SHP77 (cell line): ENCODE measurements around the gene EMX1.

Experiments used
- DNase-seq, 2 experiments: peaks; one replicate each; lab custom pipeline; 2025; lab: John Stamatoyannopoulos, UW

The EMX1 gene

DNA sequence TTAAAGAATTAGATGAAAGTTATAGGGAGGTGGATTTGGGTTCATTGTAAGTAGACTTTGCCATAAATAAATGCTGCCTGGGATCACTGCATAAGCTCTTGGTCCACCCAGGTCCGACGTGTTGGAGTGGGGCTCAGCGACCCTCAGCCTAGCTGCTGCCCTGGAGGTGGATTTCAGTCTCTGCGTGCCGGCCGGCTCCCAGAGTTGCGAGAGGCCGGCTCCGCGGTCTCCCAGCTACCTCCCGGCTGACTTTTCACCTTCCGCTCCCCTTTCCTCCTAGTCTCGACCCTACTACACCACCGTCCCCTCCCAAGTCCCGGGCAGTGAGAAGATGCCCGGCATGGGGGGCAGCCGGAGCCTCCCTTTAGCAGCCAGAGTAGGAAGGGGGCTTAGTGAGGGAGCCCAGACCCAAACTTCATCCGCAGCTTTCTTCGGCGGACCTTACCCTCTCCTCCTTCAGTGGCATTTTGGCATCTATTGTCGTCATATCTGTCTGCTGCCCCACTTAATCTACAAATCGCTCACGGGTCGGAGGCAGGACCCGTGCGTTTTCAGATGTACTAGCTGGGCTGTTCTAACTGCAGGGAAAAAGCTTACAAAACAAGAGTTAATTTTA lies 8.1 kb downstream of the EMX1 start:
- no peak for DNase-seq

DNA sequence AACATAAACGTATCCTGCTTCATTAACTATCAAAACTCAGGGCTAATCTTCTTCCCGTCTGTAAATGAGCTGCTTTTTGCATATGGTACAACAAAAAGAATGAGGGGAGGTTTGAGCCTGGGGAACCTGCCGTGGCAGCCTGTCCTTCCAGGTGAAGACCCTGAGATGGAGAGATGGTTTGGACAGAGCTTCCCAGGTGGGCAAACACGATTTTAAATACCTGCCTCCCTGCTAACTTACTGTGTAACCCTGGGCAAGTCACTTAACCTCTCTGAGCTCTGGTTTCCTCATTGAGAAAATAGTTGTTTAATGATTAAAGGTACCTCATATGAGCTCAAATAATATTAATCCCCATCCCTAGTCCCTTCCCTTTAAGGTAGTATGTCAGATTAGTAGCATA lies 9.0 kb downstream of the EMX1 start:
- no peak for DNase-seq

DNA sequence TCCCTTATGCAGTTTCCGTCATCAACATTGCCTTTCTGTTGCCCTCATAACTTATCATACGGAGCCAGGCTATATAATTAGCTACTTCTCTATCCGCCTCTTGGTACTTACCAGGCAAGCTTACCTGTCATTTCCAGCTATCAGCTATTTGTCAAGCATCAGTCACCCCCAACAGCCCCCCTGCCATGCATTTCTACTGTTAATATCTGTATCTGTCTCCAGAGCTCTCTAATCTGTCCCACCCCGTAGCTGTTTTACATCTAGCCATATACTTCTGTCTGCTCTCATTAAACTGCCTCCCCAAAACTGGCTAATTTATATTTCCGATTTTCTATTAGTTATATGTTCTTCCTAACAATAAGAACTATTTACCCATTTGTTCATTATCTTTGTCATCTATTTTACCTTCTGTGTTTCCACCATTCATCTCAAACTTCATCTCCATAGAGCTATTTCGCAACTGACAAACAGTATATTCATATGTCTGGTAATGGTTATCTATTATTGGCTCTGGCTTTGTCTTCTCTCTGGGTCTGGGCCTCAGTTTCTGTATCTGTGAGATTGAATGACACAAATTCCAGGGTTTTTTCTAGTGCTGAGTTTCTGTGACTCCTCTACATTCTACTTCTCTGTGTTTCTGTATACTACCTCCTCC lies 9.6 kb downstream of the EMX1 start:
- no peak for DNase-seq

DNA sequence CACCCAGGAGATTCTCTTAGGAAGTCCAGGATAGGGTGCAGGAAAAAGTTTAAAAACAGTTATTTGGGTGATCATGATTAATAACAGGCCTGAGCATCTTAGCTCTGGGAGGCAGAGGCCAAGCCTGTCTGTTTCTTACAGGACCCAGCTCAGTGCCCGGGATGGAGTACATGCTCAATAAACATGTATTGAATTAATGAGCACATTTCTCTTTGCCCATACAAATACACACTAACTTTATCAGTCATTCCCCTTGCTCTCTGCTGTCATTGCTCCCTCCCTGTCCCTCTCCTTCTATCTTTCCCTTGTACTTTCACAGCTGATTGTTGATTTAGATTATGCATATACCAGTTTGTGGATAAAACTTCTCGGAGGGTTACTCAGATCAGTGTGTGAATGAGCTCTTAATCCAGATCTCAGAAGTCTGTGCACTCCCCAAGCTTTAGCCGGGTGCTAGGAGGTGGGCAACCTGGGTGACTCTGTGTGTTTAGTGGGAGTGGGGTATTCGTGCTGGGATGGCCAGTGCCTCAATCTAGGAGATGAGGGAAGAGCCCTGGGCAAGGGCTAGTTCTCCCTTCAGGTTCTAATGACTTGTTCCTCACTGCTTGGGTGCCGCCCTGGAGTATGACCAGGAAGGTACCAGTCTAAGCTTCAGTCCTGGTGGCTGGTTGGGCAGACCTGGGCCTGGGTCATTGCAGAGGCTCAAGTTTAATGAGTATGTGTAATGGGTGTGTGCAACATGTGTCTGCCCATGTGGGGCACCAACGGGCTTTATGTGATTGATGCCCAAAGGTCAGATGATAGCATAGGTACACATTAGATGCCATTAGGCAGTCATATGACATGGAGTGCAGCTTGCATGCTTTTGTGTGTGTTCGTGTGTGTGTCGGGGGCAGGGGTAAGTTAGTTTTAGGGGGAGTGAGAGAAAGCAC lies 10.6 kb downstream of the EMX1 start:
- no peak for DNase-seq

DNA sequence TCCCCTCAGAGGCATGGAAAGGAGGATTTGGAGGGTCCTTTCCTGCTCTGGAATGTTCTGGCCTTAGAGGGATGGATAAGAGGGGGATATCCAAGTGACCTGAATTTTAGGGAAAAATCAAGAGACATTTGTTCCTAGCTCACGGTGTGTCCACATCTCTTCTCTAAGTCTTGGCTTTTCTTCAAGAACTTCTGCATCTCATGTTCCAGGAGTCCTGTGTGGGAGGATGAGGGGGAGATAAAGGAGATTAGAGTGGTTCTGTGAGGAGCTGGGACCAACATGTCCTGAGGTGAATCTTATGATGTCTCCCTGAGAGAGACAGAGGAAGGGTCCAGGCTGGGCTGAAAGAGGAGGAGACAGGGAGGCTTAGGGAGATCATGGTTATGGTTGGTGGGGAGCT lies 11.7 kb downstream of the EMX1 start:
- DNase-seq: no peak

DNA sequence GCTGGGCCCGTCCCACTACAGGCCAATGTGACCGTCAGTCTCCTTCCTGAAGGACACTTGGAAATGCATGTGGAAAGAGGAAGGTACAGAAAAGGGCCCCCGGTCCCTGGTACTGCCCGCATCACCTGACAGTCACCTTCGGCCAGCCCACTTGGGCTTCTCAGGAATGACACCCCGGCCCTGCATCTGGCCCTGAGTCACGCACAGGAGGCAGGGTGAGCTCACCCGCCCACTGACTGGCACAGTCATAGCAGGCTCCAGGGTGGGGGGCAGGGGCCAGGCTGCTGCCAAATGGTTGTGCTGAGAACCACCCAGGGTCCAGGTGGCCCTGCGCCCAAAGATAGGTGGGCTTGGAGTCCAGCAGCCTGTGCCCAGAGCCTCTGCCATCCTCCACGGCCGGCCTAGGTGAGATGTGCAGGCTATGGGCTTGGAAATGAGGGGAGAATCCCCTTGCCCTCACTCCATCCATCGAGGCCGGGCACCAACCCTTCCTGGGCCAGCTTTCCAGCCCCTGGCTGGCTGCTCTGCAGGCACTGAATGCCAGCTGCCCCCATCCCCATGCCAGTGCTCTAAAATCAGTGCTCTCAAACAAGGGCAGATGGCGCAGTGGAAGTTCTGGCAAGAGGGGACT lies 14.1 kb downstream of the EMX1 start:
- DNase-seq: no peak

DNA sequence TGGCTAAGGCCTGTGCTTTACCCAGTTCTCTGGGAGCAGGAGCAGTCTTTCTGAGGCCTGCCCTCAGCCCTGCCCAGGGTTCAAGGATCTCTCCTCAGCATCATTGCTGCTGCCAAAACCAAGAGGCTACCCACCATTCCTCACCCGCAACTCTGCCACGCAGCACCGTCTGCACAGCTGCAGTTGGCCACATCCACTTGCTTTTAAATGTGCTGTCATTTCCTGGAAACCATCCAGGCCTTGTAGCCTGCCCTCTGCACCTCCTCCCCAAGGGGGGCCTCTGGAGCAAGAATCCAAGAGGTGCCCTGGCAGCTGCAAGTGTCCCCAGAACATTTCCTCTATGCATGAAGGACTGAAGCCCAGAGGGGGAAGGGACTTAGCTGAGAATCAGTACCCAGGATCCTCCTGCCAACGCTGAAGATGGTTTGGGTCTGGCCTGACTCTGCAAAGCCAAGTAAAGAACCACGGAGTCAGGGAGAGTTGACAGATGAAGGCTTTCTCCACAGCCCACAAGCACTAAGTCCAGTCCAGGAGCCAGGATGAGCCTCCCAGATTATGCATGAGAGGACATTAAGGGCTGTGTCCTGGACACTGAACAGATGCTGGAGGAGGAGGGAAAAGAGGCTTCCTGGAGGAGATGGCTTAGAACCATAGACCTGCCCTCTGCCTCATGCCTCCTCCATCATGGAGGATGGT lies 14.9 kb downstream of the EMX1 start:
- no peak for DNase-seq

DNA sequence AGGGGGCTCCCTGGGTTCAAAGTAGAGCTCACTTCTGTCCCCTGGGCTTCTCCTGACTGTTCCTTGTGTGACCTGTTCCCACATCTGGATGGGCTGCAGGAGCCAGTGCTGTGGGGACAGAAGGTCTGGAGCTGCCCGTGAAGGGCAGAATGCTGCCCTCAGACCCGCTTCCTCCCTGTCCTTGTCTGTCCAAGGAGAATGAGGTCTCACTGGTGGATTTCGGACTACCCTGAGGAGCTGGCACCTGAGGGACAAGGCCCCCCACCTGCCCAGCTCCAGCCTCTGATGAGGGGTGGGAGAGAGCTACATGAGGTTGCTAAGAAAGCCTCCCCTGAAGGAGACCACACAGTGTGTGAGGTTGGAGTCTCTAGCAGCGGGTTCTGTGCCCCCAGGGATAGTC lies 15.5 kb downstream of the EMX1 start:
- no peak for DNase-seq

DNA sequence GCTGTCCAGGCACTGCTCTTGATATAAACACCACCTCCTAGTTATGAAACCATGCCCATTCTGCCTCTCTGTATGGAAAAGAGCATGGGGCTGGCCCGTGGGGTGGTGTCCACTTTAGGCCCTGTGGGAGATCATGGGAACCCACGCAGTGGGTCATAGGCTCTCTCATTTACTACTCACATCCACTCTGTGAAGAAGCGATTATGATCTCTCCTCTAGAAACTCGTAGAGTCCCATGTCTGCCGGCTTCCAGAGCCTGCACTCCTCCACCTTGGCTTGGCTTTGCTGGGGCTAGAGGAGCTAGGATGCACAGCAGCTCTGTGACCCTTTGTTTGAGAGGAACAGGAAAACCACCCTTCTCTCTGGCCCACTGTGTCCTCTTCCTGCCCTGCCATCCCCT lies 15.9 kb downstream of the EMX1 start:
- no peak for DNase-seq

DNA sequence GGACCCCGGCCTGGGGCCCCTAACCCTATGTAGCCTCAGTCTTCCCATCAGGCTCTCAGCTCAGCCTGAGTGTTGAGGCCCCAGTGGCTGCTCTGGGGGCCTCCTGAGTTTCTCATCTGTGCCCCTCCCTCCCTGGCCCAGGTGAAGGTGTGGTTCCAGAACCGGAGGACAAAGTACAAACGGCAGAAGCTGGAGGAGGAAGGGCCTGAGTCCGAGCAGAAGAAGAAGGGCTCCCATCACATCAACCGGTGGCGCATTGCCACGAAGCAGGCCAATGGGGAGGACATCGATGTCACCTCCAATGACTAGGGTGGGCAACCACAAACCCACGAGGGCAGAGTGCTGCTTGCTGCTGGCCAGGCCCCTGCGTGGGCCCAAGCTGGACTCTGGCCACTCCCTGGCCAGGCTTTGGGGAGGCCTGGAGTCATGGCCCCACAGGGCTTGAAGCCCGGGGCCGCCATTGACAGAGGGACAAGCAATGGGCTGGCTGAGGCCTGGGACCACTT lies 16.4 kb downstream of the EMX1 start:
- DNase-seq: no peak

DNA sequence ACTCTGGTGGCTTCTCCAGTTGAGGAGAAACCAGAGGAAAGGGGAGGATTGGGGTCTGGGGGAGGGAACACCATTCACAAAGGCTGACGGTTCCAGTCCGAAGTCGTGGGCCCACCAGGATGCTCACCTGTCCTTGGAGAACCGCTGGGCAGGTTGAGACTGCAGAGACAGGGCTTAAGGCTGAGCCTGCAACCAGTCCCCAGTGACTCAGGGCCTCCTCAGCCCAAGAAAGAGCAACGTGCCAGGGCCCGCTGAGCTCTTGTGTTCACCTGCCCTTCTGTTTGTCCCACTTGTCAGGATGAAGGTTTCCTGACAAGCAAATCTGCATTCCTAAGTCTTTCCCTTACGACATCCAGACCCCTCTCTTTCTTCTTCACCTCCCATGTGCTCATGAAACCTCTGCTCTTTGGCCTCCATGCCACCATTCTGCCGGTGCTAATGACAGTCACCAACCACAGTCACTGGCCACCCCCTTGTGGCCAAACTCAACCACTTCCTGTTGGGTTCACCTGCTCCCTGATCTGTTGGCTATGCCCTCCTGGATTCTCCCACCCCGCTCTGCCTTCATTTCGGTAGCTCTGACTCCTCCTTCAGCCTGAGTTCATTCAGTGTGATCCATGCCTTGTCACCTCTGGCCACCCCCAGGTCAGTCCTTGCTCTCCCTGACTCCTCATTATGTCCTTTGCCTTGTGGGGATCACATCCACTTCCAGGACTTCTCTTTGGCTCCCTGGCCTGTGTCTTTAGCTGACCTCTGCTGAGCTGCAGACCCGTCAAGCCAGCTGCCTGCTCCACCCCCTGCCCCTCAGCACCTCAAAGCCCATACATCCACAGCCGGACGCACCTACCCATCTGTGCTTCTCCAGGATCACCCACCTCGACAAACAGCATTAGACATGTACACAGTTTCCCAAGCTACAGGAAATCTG lies 17.6 kb downstream of the EMX1 start:
- peak; percentile 19 to 31 for DNase-seq

DNA sequence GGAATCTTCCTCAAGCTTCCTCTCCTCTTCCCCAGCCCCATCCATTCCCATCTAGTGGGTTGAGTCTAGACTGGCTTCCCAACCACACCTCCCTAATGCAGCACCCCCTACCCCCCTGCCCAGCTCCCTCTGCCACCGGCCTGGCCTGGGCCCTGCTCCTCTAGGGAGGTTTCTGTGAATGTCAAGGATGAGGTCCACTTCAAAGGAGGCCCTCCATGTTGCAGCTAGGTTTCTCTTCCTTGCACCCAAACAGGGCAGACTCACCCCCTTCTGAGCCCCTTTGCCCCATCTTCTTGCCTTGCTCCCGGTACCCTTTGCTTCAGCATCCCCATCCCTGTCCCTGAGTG lies 18.3 kb downstream of the EMX1 start:
- DNase-seq: no peak

DNA sequence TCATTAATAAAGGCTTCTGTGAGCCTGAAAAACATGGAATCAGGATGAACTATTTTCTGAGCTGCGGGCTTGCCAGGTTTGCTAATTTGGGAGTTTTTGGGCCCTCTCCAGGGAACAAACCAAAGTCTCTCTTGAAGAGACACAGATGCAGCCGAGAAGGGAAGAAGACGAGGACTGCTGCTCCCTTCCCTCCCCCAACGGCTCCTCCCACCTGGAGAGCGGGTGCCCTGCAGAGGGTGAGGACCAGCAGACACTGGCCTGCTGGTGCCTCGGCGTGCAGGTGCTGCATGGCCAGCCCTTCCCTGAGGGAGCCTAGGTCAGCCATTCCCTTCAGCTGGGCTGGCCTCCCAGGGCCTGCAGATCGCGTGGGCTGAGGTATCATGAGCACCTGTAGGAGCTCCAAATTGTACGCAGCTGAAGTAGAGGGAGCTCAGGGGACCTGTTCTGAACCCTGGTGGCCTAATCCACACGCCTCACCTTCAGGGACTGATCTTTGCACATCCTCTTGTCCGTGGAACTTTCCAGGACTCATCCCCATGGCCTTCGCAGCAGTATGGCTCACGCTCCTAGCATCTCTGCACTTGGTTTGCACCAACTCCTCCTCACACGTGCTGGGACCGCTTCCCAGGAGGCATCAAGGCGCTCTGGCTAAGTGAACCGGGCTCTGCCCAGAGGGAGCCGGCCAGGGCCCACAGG lies 19.5 kb downstream of the EMX1 start:
- no peak for DNase-seq

DNA sequence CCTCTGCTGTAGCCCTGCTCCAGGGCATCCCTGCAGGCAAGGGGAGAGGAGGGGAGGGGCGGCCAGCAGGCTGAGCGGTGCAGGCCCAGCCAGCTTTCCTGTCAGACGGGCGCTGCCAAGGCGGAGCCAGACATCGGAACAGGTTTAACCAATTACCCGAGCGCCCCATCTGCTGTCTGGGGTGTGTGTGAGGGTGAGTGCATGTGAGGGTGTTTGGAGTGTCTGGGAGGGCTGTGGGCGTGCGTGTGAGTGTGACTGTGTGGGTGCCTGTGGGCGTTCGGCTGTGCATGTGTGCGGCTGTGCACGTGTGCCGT lies 20.0 kb downstream of the EMX1 start:
- no peak for DNase-seq

DNA sequence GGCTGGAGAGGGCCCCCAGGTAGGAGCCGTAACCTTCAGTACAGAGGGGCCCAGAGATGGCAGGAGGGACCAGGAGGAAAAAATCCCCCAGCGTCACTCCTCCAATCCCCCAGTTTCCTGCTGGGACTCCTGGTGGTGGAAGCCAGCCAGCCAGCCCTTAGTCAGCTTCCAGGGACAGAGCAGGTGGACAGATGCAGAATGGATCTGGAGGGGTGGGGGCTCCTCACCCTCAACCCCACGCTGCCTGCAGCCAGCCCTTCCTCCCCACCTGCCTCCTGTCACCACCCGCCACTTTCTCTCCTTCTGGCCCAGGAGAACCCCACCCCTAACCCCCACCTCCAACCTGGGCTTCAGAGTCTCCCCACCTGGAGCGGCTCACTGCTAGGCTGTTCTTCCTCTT lies 21.1 kb downstream of the EMX1 start:
- DNase-seq: peak in 1 of 2 experiments; percentile 19

DNA sequence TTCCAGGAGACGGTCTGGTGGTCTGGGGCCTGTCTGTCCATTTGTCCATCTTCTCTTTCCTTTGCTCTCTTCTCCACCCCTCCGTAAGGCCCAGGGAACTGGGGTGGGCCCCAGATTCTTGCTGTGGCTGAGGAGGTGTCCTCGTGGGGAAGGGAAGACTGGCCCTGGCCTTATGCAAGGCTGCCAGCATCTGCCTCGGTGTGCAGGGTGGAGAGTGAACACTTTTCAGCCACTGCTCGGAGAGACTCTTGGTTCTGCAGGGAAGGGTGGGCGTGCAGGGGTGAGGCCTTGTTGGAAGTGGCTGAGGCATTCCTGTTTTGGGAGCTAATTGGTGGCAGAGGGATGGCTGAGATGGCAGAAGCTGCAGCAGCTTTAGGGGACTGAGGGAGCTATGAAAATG lies 23.0 kb downstream of the EMX1 start:
- no peak for DNase-seq

DNA sequence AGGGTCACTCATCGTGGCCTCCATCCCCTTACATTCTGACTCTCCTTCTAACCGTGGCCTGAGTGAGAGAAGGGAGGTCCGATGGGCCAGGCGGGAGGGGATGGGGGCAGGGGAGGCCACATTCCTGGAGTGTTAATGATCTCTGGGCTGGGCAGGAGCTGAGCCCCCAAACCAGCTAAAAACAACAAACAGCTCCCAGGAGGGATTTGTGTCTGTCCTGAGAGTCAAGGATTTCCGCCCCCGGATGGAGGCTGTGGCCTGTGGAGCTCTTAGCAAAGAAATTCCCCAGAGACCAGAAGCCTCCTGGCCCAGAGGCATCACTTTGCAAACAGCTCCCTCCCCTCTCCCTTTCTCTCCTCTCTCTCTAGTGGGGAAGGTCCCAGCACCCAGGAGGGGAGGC lies 23.5 kb downstream of the EMX1 start:
- no peak for DNase-seq

DNA sequence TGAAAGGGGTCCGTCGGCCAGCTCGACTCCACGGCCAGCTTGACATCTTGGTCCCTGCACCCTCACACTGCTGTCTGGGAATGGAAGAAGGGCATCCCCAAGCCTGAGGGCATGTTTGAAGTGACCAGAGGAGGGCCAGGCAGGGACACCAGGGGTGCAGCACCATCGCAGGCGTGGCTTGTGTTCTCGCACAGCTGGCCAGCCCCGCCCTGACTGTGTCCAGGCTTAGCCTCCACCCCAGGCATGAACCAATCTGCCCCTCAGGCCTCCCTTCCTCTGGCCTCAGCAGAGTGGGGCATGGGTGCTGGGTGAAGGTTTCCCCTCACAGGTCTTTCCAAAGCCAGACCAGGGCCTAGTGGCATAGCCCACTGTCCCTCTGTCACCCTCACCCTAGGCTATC lies 25.0 kb downstream of the EMX1 start:
- DNase-seq: no peak

DNA sequence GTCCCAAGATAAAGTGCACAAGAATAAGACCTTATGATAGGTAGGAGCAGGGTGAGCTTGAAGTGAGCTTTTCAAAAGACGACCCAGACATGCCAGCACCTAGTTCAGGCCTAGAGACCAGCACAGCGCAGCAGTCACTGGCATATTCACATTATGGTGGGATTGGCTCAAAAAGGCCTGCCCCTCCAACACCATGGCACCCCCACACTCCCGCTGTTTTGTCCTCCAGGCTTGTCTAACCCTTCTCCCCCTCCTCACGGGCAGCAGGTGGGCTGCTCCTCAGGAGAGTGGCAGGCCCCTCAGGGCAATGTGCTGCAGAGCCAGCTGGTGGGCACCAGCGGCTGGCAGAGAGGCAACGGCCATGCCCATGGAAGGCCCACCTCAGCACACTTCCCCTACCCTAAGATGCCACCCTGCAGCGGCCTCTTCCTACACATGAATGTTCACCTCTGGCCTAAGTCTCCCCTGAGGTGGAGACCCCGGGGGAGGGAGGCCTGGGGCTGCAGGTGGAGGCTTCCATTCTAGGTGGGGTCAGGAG lies 25.6 kb downstream of the EMX1 start:
- no peak for DNase-seq
